Measurements from ENCODE around the gene IFRD2. TPM values are rescaled to one million over a fixed set of nuclear protein-coding genes. Genes with fewer than 3 reads are reported as not detected.
A peak's percentile ranks its signal among the peaks of the same experiment; 100 is the strongest.

The IFRD2 gene
- total and polyA plus RNA-seq, 2 experiments from 2014 or later = 80.8 to 91.5 TPM

DNA sequence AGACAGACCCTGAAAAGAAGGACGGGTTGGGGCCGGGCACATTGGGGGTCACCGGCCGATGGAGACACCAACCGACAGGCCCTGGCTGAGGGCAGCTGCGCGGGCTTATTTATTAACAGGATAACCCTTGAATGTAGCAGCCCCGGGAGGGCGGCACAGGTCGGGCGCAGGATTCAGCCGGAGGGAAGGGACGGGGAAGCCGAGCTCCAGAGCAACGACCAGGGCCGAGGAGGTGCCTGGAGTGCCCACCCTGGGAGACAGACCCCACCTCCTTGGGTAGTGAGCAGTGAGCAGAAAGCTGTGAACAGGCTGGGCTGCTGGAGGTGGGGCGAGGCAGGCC, 15.5 kb downstream of the IFRD2 start:
- Histone ChIP-seq H3K4me2 (peak overlapping the region; percentile 86), H3K4me1 (ENCODE audit: insufficient read depth) (peaks cover 3% of the 10 kb centered on the region; the same call in 1 of the 2 replicates), H3K36me3 (ENCODE audit: insufficient read depth) (no peaks in the 10 kb centered on the region), H3K27me3 (ENCODE audit: insufficient read depth) (peaks cover 57% of the 10 kb centered on the region), H3K27ac (ENCODE audit: low read depth) (no peak overlapping the region), H3F3A (replicated peaks; ENCODE audit: low read depth) (peaks cover 10% of the 10 kb centered on the region; the same call in 1 of the 2 replicates), H2AFZ (peak overlapping the region; percentile 63; the same call in 1 of the 2 replicates), H3K9me2 (ENCODE audit: insufficient read depth) (no peaks in the 10 kb centered on the region), H3K79me2 (replicated peaks; ENCODE audit: insufficient read depth) (no peaks in the 10 kb centered on the region), H3K4me3 (peak overlapping the region; percentile 63), H4K20me1 (replicated peaks; ENCODE audit: insufficient read depth) (no peaks in the 10 kb centered on the region)
- H3K36me3 Mint-ChIP-seq (ENCODE audit: low read depth) = no peaks in the 10 kb centered on the region
- H3K9me3 Mint-ChIP-seq = no peaks in the 10 kb centered on the region
- peaks cover 24% of the 10 kb centered on the region for H3K4me1 Mint-ChIP-seq
- no peak overlapping the region for H3K4me3 Mint-ChIP-seq
- H3K27me3 Mint-ChIP-seq (ENCODE audit: insufficient read depth, low read depth, poor library complexity) = peaks cover 50% of the 10 kb centered on the region
- DNase-seq (ENCODE audit: low spot score) (no peak), ATAC-seq (no peak)
- H3K27ac Mint-ChIP-seq = no peak overlapping the region
- no peak for TF ChIP-seq JUNB (IDR thresholded peaks at IDR 0.05; ENCODE audit: unreplicated experiment)
- TF ChIP-seq, protein P1, sequence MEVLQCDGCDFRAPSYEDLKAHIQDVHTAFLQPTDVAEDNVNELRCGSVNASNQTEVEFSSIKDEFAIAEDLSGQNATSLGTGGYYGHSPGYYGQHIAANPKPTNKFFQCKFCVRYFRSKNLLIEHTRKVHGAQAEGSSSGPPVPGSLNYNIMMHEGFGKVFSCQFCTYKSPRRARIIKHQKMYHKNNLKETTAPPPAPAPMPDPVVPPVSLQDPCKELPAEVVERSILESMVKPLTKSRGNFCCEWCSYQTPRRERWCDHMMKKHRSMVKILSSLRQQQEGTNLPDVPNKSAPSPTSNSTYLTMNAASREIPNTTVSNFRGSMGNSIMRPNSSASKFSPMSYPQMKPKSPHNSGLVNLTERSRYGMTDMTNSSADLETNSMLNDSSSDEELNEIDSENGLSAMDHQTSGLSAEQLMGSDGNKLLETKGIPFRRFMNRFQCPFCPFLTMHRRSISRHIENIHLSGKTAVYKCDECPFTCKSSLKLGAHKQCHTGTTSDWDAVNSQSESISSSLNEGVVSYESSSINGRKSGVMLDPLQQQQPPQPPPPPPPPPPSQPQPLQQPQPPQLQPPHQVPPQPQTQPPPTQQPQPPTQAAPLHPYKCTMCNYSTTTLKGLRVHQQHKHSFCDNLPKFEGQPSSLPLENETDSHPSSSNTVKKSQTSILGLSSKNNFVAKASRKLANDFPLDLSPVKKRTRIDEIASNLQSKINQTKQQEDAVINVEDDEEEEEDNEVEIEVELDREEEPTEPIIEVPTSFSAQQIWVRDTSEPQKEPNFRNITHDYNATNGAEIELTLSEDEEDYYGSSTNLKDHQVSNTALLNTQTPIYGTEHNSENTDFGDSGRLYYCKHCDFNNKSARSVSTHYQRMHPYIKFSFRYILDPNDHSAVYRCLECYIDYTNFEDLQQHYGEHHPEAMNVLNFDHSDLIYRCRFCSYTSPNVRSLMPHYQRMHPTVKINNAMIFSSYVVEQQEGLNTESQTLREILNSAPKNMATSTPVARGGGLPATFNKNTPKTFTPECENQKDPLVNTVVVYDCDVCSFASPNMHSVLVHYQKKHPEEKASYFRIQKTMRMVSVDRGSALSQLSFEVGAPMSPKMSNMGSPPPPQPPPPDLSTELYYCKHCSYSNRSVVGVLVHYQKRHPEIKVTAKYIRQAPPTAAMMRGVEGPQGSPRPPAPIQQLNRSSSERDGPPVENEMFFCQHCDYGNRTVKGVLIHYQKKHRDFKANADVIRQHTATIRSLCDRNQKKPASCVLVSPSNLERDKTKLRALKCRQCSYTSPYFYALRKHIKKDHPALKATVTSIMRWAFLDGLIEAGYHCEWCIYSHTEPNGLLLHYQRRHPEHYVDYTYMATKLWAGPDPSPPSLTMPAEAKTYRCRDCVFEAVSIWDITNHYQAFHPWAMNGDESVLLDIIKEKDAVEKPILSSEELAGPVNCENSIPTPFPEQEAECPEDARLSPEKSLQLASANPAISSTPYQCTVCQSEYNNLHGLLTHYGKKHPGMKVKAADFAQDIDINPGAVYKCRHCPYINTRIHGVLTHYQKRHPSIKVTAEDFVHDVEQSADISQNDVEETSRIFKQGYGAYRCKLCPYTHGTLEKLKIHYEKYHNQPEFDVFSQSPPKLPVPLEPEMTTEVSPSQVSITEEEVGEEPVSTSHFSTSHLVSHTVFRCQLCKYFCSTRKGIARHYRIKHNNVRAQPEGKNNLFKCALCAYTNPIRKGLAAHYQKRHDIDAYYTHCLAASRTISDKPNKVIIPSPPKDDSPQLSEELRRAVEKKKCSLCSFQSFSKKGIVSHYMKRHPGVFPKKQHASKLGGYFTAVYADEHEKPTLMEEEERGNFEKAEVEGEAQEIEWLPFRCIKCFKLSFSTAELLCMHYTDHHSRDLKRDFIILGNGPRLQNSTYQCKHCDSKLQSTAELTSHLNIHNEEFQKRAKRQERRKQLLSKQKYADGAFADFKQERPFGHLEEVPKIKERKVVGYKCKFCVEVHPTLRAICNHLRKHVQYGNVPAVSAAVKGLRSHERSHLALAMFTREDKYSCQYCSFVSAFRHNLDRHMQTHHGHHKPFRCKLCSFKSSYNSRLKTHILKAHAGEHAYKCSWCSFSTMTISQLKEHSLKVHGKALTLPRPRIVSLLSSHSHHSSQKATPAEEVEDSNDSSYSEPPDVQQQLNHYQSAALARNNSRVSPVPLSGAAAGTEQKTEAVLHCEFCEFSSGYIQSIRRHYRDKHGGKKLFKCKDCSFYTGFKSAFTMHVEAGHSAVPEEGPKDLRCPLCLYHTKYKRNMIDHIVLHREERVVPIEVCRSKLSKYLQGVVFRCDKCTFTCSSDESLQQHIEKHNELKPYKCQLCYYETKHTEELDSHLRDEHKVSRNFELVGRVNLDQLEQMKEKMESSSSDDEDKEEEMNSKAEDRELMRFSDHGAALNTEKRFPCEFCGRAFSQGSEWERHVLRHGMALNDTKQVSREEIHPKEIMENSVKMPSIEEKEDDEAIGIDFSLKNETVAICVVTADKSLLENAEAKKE (CRISPR knock-in tag; IDR thresholded peaks at IDR 0.05) = no peak
- TF ChIP-seq REST (IDR thresholded peaks at IDR 0.05; ENCODE audit: unreplicated experiment) = no peak
- no peak for TF ChIP-seq ZNF114 (CRISPR knock-in tag; IDR thresholded peaks at IDR 0.05)
- no peak for TF ChIP-seq CREB1 (CRISPR knock-in tag; IDR thresholded peaks at IDR 0.05; ENCODE audit: low read depth)
- TF ChIP-seq NANOG (IDR thresholded peaks at IDR 0.05; ENCODE audit: borderline replicate concordance) = no peak
- no peak for TF ChIP-seq EZH2 (IDR thresholded peaks at IDR 0.05; ENCODE audit: low read depth, unreplicated experiment)
- TF ChIP-seq, protein P2, sequence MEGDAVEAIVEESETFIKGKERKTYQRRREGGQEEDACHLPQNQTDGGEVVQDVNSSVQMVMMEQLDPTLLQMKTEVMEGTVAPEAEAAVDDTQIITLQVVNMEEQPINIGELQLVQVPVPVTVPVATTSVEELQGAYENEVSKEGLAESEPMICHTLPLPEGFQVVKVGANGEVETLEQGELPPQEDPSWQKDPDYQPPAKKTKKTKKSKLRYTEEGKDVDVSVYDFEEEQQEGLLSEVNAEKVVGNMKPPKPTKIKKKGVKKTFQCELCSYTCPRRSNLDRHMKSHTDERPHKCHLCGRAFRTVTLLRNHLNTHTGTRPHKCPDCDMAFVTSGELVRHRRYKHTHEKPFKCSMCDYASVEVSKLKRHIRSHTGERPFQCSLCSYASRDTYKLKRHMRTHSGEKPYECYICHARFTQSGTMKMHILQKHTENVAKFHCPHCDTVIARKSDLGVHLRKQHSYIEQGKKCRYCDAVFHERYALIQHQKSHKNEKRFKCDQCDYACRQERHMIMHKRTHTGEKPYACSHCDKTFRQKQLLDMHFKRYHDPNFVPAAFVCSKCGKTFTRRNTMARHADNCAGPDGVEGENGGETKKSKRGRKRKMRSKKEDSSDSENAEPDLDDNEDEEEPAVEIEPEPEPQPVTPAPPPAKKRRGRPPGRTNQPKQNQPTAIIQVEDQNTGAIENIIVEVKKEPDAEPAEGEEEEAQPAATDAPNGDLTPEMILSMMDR (conservative IDR thresholded peaks at IDR 0.05; ENCODE audit: low read depth in 2 of 2) = no peak
- TF ChIP-seq POLR2AphosphoS5 (IDR thresholded peaks at IDR 0.05; ENCODE audit: low read depth) = no peak
- no peak for TF ChIP-seq STAT1 (IDR thresholded peaks at IDR 0.05; ENCODE audit: unreplicated experiment)
- TF ChIP-seq, protein P3, sequence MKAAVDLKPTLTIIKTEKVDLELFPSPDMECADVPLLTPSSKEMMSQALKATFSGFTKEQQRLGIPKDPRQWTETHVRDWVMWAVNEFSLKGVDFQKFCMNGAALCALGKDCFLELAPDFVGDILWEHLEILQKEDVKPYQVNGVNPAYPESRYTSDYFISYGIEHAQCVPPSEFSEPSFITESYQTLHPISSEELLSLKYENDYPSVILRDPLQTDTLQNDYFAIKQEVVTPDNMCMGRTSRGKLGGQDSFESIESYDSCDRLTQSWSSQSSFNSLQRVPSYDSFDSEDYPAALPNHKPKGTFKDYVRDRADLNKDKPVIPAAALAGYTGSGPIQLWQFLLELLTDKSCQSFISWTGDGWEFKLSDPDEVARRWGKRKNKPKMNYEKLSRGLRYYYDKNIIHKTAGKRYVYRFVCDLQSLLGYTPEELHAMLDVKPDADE (IDR thresholded peaks at IDR 0.05) = no peak

All from GM23338 (cell line).